Vagina (tissue), 2 donors: ENCODE data around the gene TTC9.

Source experiments
- POLR2A ChIP-seq, 2 donors: fragments of 450-650 bp; IDR thresholded peaks; one replicate each; pipeline ENCODE4 v1.6.1; 2017; ENCODE audit warnings: antibody characterized with exemption in 2 of 2, mild to moderate bottlenecking in 2 of 2, moderate library complexity in 2 of 2
- POLR2AphosphoS5 ChIP-seq, 2 donors: sonication (generic); formaldehyde crosslinking; IDR thresholded peaks; one replicate each; pipeline ENCODE4 v1.9.0; 2017; ENCODE audit warnings: antibody characterized with exemption in 2 of 2, mild to moderate bottlenecking in 2 of 2, low read depth in 1 of 2; ENCODE audit not compliant: insufficient read depth in 1 of 2
- TF ChIP-seq, protein P1 (sequence below), 3 experiments: fragments of 450-650 bp in 2 of 3; fragments of 200-600 bp in 1 of 3; sonication (generic) in 1 of 3; IDR thresholded peaks; one replicate each; pipeline ENCODE4 v1.5.1; 2017 to 2019; ENCODE audit warnings: antibody characterized with exemption in 3 of 3, mild to moderate bottlenecking in 2 of 3, moderate library complexity in 2 of 3

GRCh38 chr14:70683983-70684382 lies 42.3 kb downstream of the TTC9 start:
- TF ChIP-seq, protein P1, sequence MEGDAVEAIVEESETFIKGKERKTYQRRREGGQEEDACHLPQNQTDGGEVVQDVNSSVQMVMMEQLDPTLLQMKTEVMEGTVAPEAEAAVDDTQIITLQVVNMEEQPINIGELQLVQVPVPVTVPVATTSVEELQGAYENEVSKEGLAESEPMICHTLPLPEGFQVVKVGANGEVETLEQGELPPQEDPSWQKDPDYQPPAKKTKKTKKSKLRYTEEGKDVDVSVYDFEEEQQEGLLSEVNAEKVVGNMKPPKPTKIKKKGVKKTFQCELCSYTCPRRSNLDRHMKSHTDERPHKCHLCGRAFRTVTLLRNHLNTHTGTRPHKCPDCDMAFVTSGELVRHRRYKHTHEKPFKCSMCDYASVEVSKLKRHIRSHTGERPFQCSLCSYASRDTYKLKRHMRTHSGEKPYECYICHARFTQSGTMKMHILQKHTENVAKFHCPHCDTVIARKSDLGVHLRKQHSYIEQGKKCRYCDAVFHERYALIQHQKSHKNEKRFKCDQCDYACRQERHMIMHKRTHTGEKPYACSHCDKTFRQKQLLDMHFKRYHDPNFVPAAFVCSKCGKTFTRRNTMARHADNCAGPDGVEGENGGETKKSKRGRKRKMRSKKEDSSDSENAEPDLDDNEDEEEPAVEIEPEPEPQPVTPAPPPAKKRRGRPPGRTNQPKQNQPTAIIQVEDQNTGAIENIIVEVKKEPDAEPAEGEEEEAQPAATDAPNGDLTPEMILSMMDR (IDR thresholded peaks at IDR 0.05): no peak
- TF ChIP-seq POLR2AphosphoS5 (IDR thresholded peaks at IDR 0.05; ENCODE audit: insufficient read depth in 1 of 2, low read depth in 1 of 2) (no peak), POLR2A (IDR thresholded peaks at IDR 0.05) (no peak)
